GM21723 (cell line): Measurements from ENCODE around the gene PSKH1.
"Not testable (repeated sequence)": the region's sequence is repeated elsewhere in the genome, so short reads cannot be mapped to it uniquely, and the experiment has no call there.

Experiments used
- ATAC-seq: cut with Tn5 transposase; IDR thresholded peaks from one replicate; pipeline ENCODE4 v1.9.1; 2021; ENCODE audit warnings: mild to moderate bottlenecking, moderate library complexity; ENCODE audit not compliant: unreplicated experiment

Gene PSKH1

GRCh38 chr16:67923414-67924116, 30.5 kb downstream of the PSKH1 start:
- no peak for ATAC-seq

DNA sequence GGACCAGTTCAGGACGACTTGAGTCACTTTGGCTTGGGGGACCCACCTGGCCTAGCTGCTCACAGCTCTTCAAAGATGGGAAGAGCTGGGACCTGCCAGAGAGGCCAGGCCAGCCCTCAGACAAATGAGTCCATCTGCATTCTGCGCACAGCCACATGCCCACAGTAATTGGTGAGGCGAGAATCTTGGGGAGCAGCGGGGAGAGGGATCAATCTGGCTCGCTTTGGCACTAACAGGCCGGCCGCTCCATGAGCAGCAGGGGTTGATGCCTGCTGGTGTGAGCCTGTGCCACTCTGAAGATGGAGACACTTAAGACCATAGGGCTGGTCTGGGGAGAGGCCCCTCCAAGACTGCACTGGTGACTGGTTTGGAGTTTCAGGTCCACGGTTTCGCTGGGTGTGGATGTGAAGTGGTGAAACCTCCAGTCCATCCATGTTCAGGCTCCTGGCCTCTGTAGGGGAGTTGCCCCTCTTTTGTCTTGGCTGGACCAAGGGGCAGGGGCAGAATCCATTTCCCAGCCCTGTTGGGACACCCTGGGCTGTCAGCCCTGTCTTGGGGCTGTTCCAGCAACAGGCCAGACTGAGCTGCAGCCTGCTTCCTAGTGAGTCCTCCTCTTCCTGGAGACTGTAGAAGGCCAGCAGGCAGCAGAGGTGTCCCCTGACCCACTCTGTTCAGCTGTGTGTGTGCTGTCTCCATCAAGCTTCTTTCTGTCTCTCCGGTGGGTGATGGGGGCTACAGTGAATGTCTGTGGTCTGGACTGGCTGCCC, 31.3 kb downstream of the PSKH1 start:
- no peak for ATAC-seq

GRCh38 chr16:67926181-67926750, 33.2 kb downstream of the PSKH1 start:
- ATAC-seq, result no peak

DNA sequence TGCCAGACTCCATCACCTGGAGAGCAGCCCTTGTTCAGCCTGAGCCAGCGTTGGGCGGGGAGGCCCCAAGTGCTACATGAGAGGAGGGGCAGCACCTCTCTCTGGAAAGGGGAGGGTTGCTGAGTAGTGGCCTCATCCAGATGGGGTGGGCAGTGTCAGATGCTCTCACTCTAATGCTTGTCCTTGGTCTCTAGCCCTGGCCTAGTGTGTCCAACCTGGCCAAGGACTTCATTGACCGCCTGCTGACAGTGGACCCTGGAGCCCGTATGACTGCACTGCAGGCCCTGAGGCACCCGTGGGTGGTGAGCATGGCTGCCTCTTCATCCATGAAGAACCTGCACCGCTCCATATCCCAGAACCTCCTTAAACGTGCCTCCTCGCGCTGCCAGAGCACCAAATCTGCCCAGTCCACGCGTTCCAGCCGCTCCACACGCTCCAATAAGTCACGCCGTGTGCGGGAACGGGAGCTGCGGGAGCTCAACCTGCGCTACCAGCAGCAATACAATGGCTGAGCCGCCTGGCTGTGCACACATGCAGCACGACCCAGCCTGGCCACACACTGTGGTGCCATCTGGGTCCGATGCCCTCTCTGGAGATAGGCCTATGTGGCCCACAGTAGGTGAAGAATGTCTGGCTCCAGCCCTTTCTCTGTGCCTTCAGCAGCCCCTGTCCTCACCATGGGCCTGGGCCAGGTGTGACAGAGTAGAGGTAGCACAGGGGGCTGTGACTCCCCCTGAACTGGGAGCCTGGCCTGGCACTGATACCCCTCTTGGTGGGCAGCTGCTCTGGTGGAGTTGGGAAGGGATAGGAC, 34.3 kb downstream of the PSKH1 start:
- no peak for ATAC-seq

- ATAC-seq, result no peak
Observed at GRCh38 chr16:67928147-67928546, 35.1 kb downstream of the PSKH1 start.

DNA sequence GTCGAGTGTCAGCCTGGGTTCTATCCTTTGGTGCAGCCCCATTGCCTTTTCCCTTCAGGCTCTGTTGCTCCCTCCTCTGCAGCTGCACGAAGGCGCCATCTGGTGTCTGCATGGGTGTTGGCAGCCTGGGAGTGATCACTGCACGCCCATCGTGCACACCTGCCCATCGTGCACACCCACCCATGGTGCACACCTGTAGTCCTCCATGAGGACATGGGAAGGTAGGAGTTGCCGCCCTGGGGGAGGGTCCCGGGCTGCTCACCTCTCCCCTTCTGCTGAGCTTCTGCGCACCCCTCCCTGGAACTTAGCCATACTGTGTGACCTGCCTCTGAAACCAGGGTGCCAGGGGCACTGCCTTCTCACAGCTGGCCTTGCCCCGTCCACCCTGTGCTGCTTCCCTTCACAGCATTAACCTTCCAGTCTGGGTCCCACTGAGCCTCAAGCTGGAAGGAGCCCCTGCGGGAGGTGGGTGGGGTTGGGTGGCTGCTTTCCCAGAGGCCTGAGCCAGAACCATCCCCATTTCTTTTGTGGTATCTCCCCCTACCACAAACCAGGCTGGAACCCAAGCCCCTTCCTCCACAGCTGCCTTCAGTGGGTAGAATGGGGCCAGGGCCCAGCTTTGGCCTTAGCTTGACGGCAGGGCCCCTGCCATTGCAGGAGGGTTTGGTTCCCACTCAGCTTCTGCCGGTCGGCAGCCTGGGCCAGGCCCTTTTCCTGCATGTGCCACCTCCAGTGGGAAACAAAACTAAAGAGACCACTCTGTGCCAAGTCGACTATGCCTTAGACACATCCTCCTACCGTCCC, 35.7 kb downstream of the PSKH1 start:
- no peak for ATAC-seq

- no peak for ATAC-seq
Observed at GRCh38 chr16:67930191-67930590, 37.1 kb downstream of the PSKH1 start.

GRCh38 chr16:67930678-67931211, 37.7 kb downstream of the PSKH1 start:
- ATAC-seq, result no peak

GRCh38 chr16:67931712-67932461, 38.8 kb downstream of the PSKH1 start, which contains the start of gene CTRL:
Gene CTRL (minus strand): TSS chr16:67931862. CDS start chr16:67931852, 10 bp downstream.
- ATAC-seq, result no peak

DNA sequence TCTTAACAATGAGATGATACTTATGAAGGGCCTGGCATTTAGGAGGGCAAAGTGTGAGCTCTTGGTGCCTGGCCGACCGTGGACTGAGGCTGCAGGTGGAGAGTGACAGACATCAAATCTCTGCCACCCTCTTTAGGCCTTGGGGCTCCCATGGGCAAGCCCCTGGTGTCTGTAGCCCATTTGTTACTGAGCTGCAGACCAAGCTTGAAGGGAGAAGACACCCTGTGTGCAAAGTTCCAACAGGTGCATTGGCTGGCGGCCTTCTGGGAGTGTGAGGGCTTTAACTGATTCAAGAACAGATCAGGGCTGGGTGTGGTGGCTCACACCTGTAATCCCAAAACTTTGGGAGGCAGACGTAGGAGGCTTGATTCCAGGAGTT, 39.4 kb downstream of the PSKH1 start:
- ATAC-seq, result no peak

- no peak for ATAC-seq
Observed at GRCh38 chr16:67933805-67934204, 40.8 kb downstream of the PSKH1 start.

GRCh38 chr16:67934306-67935100, 41.4 kb downstream of the PSKH1 start:
- no peak for ATAC-seq

DNA sequence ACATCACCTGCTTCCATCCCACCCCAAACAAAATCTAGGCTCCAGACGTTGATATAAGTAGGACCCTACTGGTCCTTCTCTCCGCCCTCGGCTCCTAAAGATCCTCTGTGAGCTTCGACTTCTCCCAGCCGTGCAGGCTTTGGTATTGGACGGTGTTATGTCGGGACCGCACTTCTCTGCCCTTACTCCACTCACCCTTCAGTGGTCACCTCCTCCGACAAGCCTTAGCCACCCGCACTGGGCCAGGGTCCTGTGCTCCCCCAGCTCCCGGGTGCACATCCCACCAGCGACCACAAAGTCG, 42.0 kb downstream of the PSKH1 start:
- ATAC-seq, result no peak

GRCh38 chr16:67935402-67936123, 42.5 kb downstream of the PSKH1 start:
- peak; percentile 87 for ATAC-seq

- peak; percentile 7 for ATAC-seq
Observed at GRCh38 chr16:67936124-67936879, 43.2 kb downstream of the PSKH1 start, which contains the start of gene PSMB10. Gene PSMB10 (minus strand): TSS chr16:67936850. CDS start chr16:67936749, 101 bp downstream.

DNA sequence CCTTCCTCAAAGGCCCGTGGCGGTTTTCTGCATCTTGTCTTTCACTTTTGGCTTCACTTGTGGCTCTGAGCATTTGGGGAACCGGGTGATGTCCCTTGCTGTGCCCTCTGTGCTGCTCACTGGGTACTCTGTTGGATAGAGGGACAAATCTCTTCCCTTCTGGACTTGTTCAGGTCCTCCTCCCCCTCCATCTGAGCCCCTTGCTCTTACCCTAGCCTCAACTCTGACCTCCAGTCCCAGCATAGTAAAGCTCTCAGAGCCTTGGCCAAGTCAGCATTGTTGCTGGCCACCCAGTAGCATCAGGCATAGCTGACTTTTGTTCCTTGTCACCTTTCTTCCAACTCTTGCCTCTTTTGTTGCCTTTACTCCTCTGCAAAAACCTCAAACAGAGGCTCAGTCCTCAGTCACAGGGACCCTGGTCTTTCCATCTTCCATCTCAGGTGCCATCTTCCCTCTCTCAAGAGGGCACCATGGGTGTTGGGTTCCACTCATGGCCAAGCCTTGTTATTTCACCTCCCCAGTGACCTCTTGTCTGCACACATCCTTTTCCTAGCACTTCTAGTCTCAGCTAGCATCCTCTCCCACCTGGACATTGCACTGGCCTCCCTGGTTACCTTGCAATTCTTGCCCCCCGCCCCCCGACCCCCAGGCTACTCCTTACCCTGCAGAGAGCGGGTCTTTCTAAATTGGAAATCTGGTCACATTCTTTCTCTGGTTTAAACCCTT, 44.0 kb downstream of the PSKH1 start:
- peak; percentile 63 for ATAC-seq

GRCh38 chr16:67937713-67938112, 44.7 kb downstream of the PSKH1 start:
- ATAC-seq, result not testable (repeated sequence)
